Panc1 (cell line): ENCODE measurements around the gene MIF. TPM values are rescaled to one million over a fixed set of nuclear protein-coding genes. Genes with fewer than 3 reads are reported as not detected.
"Not testable (repeated sequence)": the region's sequence is repeated elsewhere in the genome, so short reads cannot be mapped to it uniquely, and the experiment has no call there.

Source experiments
- ATAC-seq: fragments of 200-7000 bp; cut with Tn5 transposase; 2 replicates; pipeline ENCODE4 v1.9.1; 2020; ENCODE audit warnings: mild to moderate bottlenecking, moderate library complexity
- BruUV-seq: library from RNA; stranded (reverse); fragments of 400-500 nt; replicated peaks from 2 replicates; lab custom pipeline; 2021; lab: Mats Ljungman, UMichigan
- CTCF ChIA-PET: fragments of 300-600 bp; sonication (Branson Sonifier 250); formaldehyde crosslinking; loops from one replicate; lab custom pipeline; 2022; ENCODE audit warnings: antibody characterized with exemption; lab: Charles Lee
- POLR2A ChIA-PET: fragments of 300-600 bp; sonication (Branson Sonifier 250); formaldehyde crosslinking; loops from one replicate; lab custom pipeline; 2022; ENCODE audit warnings: antibody characterized with exemption; lab: Charles Lee
- DNase-seq: peaks from one replicate; pipeline ENCODE4 v3.0.0-alpha.2; 2010; ENCODE audit warnings: low read depth, low spot score
- H3K27ac ChIP-seq: 2 replicates; pipeline ENCODE4 v1.5.1; 2011; ENCODE audit warnings: mild to moderate bottlenecking, low read length, inconsistent platforms
- H3K27me3 ChIP-seq: fragments of 200-500 bp; sonication (Bioruptor generic); 2 replicates; pipeline ENCODE4 v1.6.0; 2014; ENCODE audit warnings: low read length, inconsistent platforms; ENCODE audit not compliant: control insufficient read depth, insufficient read depth
- H3K36me3 ChIP-seq: fragments of 200-500 bp; sonication (Bioruptor generic); 2 replicates; pipeline ENCODE4 v1.5.1; 2014; ENCODE audit warnings: inconsistent platforms, mild to moderate bottlenecking, low read length, moderate library complexity; ENCODE audit not compliant: control insufficient read depth, insufficient read depth
- H3K4me1 ChIP-seq: 2 replicates; pipeline ENCODE4 v1.5.1; 2011; ENCODE audit warnings: inconsistent platforms, mild to moderate bottlenecking, low read length, moderate library complexity; ENCODE audit not compliant: control insufficient read depth, insufficient read depth
- H3K4me3 ChIP-seq, 2 experiments: 2 replicates each; pipeline ENCODE4 v1.5.1; 2011 to 2012; ENCODE audit warnings: low read depth in 2 of 2, low read length in 2 of 2, mild to moderate bottlenecking in 2 of 2, inconsistent platforms in 1 of 2, moderate library complexity in 1 of 2
- H3K9me3 ChIP-seq: fragments of 200-500 bp; sonication (Bioruptor generic); 2 replicates; pipeline ENCODE4 v1.5.1; 2014; ENCODE audit warnings: low read depth, mild to moderate bottlenecking, inconsistent platforms, low read length, moderate library complexity; ENCODE audit not compliant: control insufficient read depth, insufficient read depth
- POLR2AphosphoS5 ChIP-seq: IDR thresholded peaks from 2 replicates; pipeline ENCODE4 v1.6.1; 2012; ENCODE audit warnings: mild to moderate bottlenecking, low read depth, low read length, moderate library complexity
- SIN3A ChIP-seq: IDR thresholded peaks from 2 replicates; pipeline ENCODE4 v1.6.1; 2012; ENCODE audit warnings: low read depth, mild to moderate bottlenecking, low read length, moderate library complexity, borderline replicate concordance; ENCODE audit not compliant: insufficient read depth
- TCF7L2 ChIP-seq: IDR thresholded peaks from 2 replicates; pipeline ENCODE4 v1.6.1; 2011; ENCODE audit warnings: mild to moderate bottlenecking, low read depth, low read length, inconsistent platforms
- in situ Hi-C: cut with HindIII; loops from 2 replicates; pipeline ENCODE4 v1.10.0; 2016; ENCODE audit warnings: low sequenced_read_pairs, low pct_unique_long_range_greater_than_20kb
- intact Hi-C: fragments of 100-400 bp; cut with micrococcal nuclease; formaldehyde crosslinking; loops from one replicate; pipeline ENCODE4 v1.10.0; 2022; ENCODE audit not compliant: unreplicated experiment
- total RNA-seq: library from RNA; stranded (reverse); gene quantifications from one replicate; pipeline ENCODE4 v1.2.1, GENCODE V29; 2021; ENCODE audit not compliant: unreplicated experiment
- TF ChIP-seq, protein P1 (sequence below): fragments of 450-650 bp; IDR thresholded peaks from 2 replicates; pipeline ENCODE4 v1.5.1; 2017; ENCODE audit warnings: mild to moderate bottlenecking
- TF ChIP-seq, protein P2 (sequence below), 2 experiments: IDR thresholded peaks; 2 replicates each; pipeline ENCODE4 v1.6.1; 2011 to 2012; ENCODE audit warnings: low read depth in 2 of 2, control low read depth in 1 of 2, low read length in 1 of 2, mild to moderate bottlenecking in 1 of 2, moderate library complexity in 1 of 2; ENCODE audit not compliant: insufficient read depth in 1 of 2

The MIF gene
- total RNA-seq, 1 experiment from 2014 or later: 936 TPM

DNA sequence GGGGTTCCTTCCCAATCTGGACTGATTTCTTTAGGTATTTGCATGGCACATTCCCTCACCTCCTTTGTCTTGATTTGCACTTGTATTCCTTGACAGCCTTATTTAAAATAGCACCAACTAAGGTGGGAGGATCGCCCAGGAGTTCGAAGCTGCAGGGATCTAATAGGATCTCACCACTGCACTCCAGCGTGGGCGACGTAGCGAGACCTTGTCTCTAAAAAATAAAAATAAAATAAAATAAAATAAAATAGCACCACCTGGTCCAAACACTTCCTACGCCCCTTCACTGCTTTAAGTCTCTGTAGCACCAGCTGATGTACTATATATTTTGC lies 35.7 kb upstream of the MIF start:
- ChIA-PET CTCF (interaction anchor here (0.5 to 1.3 kb wide), 2 partner anchors 9 to 195 kb away, joined by 4 to 5 read pairs; no protein-coding TSS in a partner anchor), POLR2A (interaction anchor here (0.5 kb wide), 1 partner anchor 296 kb away, joined by 4 read pairs; no protein-coding TSS in a partner anchor)
- in situ Hi-C loops: no loop called here
- TF ChIP-seq, protein P1, sequence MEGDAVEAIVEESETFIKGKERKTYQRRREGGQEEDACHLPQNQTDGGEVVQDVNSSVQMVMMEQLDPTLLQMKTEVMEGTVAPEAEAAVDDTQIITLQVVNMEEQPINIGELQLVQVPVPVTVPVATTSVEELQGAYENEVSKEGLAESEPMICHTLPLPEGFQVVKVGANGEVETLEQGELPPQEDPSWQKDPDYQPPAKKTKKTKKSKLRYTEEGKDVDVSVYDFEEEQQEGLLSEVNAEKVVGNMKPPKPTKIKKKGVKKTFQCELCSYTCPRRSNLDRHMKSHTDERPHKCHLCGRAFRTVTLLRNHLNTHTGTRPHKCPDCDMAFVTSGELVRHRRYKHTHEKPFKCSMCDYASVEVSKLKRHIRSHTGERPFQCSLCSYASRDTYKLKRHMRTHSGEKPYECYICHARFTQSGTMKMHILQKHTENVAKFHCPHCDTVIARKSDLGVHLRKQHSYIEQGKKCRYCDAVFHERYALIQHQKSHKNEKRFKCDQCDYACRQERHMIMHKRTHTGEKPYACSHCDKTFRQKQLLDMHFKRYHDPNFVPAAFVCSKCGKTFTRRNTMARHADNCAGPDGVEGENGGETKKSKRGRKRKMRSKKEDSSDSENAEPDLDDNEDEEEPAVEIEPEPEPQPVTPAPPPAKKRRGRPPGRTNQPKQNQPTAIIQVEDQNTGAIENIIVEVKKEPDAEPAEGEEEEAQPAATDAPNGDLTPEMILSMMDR: 0 out of 2 replicates have a peak, but pooled peaks have one; percentile 20
- TF ChIP-seq TCF7L2: no peak
- DNase-seq: no peak
- Histone ChIP-seq H3K4me3 (peak overlapping the region; percentile 74 to 94), H3K9me3 (no peaks in the 10 kb centered on the region), H3K27me3 (no peaks in the 10 kb centered on the region), H3K36me3 (no peaks in the 10 kb centered on the region), H3K27ac (peak overlapping the region; percentile 86), H3K4me1 (peaks cover 7% of the 10 kb centered on the region)
- no peak for ATAC-seq
- intact Hi-C loops: no loop called here
- BruUV-seq: no TSS peak

DNA sequence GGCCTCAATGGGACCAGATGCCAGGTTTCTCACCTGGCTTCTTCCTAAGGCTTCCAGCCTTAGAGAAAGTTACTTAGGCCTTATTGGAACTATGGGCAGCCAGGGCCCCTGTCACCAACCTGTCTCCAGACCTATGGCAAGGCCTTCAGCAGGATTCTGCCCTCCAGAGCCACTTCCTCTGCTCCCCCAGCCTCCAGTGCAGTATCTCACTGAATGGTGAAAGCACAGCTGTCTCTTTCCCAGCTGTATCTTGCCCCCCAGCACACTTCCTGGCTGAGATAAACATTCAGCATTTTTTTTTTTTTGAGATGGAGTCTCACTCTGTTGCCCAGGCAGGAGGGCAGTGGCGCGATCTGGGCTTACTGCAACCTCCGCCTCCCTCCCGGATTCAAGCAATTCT lies 35.0 kb upstream of the MIF start:
- intact Hi-C loops (no loop called here), in situ Hi-C loops (no loop called here)
- TSS peak; percentile 53 for BruUV-seq
- ChIA-PET POLR2A (no interaction called here), CTCF (no interaction called here)
- ATAC-seq (no peak), DNase-seq (no peak)
- Histone ChIP-seq H3K27ac (0 out of 2 replicates have a peak overlapping the region, but pooled peaks have one; percentile 86), H3K4me3 (no peak overlapping the region), H3K36me3 (no peaks in the 10 kb centered on the region), H3K4me1 (peaks cover 7% of the 10 kb centered on the region), H3K9me3 (no peaks in the 10 kb centered on the region), H3K27me3 (no peaks in the 10 kb centered on the region)
- TF ChIP-seq, protein P1: no peak
- TF ChIP-seq, protein P2, sequence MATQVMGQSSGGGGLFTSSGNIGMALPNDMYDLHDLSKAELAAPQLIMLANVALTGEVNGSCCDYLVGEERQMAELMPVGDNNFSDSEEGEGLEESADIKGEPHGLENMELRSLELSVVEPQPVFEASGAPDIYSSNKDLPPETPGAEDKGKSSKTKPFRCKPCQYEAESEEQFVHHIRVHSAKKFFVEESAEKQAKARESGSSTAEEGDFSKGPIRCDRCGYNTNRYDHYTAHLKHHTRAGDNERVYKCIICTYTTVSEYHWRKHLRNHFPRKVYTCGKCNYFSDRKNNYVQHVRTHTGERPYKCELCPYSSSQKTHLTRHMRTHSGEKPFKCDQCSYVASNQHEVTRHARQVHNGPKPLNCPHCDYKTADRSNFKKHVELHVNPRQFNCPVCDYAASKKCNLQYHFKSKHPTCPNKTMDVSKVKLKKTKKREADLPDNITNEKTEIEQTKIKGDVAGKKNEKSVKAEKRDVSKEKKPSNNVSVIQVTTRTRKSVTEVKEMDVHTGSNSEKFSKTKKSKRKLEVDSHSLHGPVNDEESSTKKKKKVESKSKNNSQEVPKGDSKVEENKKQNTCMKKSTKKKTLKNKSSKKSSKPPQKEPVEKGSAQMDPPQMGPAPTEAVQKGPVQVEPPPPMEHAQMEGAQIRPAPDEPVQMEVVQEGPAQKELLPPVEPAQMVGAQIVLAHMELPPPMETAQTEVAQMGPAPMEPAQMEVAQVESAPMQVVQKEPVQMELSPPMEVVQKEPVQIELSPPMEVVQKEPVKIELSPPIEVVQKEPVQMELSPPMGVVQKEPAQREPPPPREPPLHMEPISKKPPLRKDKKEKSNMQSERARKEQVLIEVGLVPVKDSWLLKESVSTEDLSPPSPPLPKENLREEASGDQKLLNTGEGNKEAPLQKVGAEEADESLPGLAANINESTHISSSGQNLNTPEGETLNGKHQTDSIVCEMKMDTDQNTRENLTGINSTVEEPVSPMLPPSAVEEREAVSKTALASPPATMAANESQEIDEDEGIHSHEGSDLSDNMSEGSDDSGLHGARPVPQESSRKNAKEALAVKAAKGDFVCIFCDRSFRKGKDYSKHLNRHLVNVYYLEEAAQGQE (IDR thresholded peaks at IDR 0.05; ENCODE audit: insufficient read depth in 1 of 2, low read depth in 2 of 2, low read length in 1 of 2): no peak
- TF ChIP-seq POLR2AphosphoS5 (no peak), SIN3A (no peak), TCF7L2 (no peak)

GRCh38 chr22:23860187-23860586 lies 34.0 kb upstream of the MIF start:
- not testable (repeated sequence) for BruUV-seq

More at GRCh38 chr22:23860187-23860586, 34.0 kb upstream of the MIF start:
- H3K27me3 ChIP-seq, H3K9me3 ChIP-seq, ATAC-seq, H3K36me3 ChIP-seq, H3K4me3 ChIP-seq, POLR2A ChIA-PET, in situ Hi-C loops, H3K27ac ChIP-seq, DNase-seq, intact Hi-C loops, H3K4me1 ChIP-seq: not testable (repeated sequence)
- CTCF ChIA-PET: interaction anchor here (0.6 to 0.7 kb wide), 2 partner anchors 14 to 29 kb away, joined by 3 to 5 read pairs; no protein-coding TSS in a partner anchor
